Progenitor cell of endocrine pancreas (in vitro differentiated cells): ENCODE measurements around the gene FKBP9. TPM values are rescaled to one million over a fixed set of nuclear protein-coding genes. Genes with fewer than 3 reads are reported as not detected.

Experiments
- DNase-seq: peaks from one replicate; pipeline ENCODE4 v3.0.0; 2021; ENCODE audit warnings: low spot score; ENCODE audit not compliant: unreplicated experiment
- H3K27ac Mint-ChIP-seq: 2 replicates; pipeline ENCODE4 v1.8.0; 2021; ENCODE audit warnings: mild to moderate bottlenecking, moderate library complexity, mixed read lengths
- H3K27me3 Mint-ChIP-seq: 2 replicates; pipeline ENCODE4 v1.8.0; 2021; ENCODE audit warnings: mixed read lengths
- H3K36me3 Mint-ChIP-seq: 2 replicates; pipeline ENCODE4 v1.8.0; 2022; ENCODE audit warnings: mixed read lengths; ENCODE audit not compliant: insufficient read depth
- H3K4me1 Mint-ChIP-seq: 2 replicates; pipeline ENCODE4 v1.8.0; 2021; ENCODE audit warnings: low read depth, mixed read lengths
- H3K4me3 Mint-ChIP-seq: 2 replicates; pipeline ENCODE4 v1.8.0; 2021; ENCODE audit warnings: low read depth, mild to moderate bottlenecking, moderate library complexity, mixed read lengths
- H3K9me3 Mint-ChIP-seq: 2 replicates; pipeline ENCODE4 v1.8.0; 2021; ENCODE audit warnings: low read depth, mixed read lengths
- total RNA-seq: library from RNA; stranded (reverse); gene quantifications from 2 replicates; pipeline ENCODE4 v1.2.1, GENCODE V29; 2021
- TF ChIP-seq, protein P1 (sequence below): fragments of 200-600 bp; sonication (generic); IDR thresholded peaks from one replicate; pipeline ENCODE4 v1.5.0; 2021; ENCODE audit warnings: antibody characterized with exemption, mild to moderate bottlenecking; ENCODE audit not compliant: unreplicated experiment

The FKBP9 gene
- total RNA-seq, 1 donor from 2014 or later, result 86.4 TPM

DNA sequence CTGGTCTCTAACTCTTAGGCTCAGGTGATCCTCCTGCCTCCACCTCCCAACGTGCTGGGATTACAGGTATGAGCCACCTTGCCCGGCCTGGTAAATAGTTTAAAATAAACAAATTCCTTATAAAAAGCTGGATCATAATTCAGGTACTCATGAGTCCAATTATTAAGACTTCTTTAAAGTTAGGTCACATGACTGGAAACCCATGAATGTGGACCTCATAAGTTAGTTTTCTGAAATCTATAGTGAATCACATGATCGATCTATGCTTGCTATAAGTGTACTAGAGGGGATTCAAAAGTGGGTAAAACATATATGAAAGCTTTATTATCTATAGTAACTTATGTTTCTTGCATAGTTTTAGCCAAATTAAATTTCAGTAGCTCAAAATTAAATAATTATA is 91.0 kb downstream of the FKBP9 start:
- Mint-ChIP-seq H3K4me1 (peaks cover 34% of the 10 kb centered on the region), H3K9me3 (no peaks in the 10 kb centered on the region), H3K36me3 (no peaks in the 10 kb centered on the region), H3K27me3 (no peaks in the 10 kb centered on the region), H3K4me3 (no peak overlapping the region), H3K27ac (no peak overlapping the region)
- DNase-seq, result no peak
- TF ChIP-seq, protein P1, sequence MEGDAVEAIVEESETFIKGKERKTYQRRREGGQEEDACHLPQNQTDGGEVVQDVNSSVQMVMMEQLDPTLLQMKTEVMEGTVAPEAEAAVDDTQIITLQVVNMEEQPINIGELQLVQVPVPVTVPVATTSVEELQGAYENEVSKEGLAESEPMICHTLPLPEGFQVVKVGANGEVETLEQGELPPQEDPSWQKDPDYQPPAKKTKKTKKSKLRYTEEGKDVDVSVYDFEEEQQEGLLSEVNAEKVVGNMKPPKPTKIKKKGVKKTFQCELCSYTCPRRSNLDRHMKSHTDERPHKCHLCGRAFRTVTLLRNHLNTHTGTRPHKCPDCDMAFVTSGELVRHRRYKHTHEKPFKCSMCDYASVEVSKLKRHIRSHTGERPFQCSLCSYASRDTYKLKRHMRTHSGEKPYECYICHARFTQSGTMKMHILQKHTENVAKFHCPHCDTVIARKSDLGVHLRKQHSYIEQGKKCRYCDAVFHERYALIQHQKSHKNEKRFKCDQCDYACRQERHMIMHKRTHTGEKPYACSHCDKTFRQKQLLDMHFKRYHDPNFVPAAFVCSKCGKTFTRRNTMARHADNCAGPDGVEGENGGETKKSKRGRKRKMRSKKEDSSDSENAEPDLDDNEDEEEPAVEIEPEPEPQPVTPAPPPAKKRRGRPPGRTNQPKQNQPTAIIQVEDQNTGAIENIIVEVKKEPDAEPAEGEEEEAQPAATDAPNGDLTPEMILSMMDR, result no peak

DNA sequence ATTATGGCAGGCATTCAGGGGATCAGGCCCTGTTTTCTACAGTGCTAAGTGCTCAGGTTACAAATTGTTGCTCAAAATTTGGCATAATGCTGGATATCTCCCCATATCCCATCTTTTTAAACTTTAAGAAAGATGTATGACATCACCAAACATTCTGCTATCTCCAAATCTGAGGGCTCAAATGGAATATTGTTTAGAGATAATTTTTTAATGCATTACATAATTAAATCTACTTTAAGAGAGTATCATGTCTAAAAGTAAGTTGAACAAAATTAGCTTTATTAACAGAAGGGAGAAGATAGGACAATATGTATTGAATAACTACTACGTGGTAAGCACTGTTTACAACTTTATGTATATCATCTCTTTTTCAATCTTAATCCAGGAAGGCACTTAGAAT is 91.5 kb downstream of the FKBP9 start:
- H3K27ac Mint-ChIP-seq, result no peak overlapping the region
- H3K4me1 Mint-ChIP-seq, result peaks cover 30% of the 10 kb centered on the region
- H3K27me3 Mint-ChIP-seq, result no peaks in the 10 kb centered on the region
- TF ChIP-seq, protein P1, result no peak
- DNase-seq, result no peak
- no peaks in the 10 kb centered on the region for H3K9me3 Mint-ChIP-seq
- no peak overlapping the region for H3K4me3 Mint-ChIP-seq
- H3K36me3 Mint-ChIP-seq, result no peaks in the 10 kb centered on the region

DNA sequence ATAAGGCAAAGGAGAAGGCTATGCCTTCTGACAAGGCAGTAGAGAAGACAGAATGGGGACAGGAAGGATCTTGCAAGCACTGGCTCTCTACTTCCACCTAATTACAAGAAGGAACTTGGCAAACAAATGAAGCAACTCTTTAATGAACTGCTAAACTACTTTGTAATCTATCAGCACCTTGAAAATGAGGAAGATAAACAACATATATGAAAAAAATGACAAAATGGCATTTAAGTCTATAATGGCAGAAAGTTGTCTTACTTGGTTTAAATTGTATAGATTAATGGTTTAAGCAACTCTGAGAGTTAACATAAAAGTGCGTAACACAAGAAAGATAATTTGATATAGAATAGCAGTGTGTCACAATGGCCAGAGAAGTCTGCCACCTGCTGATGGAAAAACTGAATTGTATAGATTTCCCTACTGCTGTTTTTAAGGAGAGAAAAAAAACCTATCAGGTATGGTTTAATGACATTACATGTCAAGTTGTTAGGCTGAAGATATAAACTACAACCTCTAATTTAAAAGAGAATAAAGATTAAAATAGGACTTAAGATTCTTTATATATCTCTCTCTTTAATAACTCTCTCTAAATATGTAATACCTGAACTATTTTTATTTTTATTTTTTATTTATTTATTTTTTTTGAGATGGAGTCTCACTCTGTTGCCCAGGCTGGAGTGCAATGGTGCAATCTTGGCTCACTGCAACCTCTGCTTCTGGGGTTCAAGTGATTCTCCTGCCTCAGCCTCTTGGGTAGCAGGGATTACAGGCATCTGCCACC is 93.5 kb downstream of the FKBP9 start:
- H3K27ac Mint-ChIP-seq, result peak overlapping the region; percentile 70
- H3K9me3 Mint-ChIP-seq, result no peaks in the 10 kb centered on the region
- TF ChIP-seq, protein P1, result peak; percentile 77

DNA sequence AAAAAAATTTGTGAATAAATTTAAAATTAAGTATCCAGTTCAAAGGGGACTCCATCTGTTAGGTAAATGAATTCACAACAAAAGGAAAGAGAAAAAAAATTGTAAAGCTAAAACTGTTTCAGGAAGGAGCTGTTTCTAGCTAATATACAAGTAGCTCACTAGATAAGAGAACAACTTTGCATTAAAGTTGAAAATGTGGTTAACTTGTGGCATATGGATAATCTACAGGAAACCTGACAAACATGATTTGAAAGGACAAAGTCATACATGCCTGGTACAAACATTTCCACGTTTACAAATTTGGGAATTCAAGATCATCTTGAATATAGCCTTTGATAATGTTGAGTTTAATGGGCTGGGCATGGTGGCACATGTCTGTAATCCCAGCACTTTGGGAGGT is 96.5 kb downstream of the FKBP9 start:
- Mint-ChIP-seq H3K9me3 (no peaks in the 10 kb centered on the region), H3K4me1 (peaks cover 17% of the 10 kb centered on the region), H3K36me3 (peaks cover 2% of the 10 kb centered on the region), H3K4me3 (no peak overlapping the region), H3K27ac (no peak overlapping the region), H3K27me3 (no peaks in the 10 kb centered on the region)
- DNase-seq, result no peak
- TF ChIP-seq, protein P1, result no peak

More for the DNA sequence above, 93.5 kb downstream of the FKBP9 start:
- no peak for DNase-seq
- peaks cover 15% of the 10 kb centered on the region for H3K4me1 Mint-ChIP-seq
- no peaks in the 10 kb centered on the region for H3K36me3 Mint-ChIP-seq
- no peak overlapping the region for H3K4me3 Mint-ChIP-seq
- H3K27me3 Mint-ChIP-seq, result no peaks in the 10 kb centered on the region

DNA sequence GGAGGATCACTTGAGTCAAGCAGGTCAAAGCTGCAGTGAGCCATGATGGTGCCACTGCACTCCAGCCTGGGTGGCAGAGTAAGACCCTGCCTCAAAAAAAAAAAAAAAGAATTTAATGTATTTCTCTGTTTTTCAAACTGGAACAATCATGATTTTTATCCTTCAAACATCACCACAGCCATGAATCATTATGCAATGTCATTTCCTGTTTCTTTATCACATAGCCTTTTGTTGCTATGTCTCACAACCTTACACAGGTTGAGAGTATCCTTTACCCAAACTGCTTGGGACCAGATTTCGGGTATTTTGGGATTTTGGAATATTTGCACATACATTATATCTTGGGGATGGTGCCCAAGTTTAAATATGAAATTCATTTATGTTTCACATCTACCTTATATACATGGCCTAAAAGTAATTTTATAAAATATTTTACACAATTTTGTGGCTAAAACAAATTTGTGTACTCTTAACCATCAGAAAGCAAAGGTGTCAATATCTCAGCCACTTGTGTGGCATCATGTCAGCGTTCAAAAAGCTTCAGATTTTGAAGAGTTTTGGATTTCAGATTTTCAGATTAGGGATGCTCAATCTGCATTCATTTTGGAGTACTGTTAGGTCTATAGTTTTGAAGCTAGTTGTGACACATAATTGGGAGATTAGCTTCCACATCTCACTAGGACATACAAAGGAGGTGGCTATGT is 97.2 kb downstream of the FKBP9 start:
- H3K36me3 Mint-ChIP-seq, result peaks cover 4% of the 10 kb centered on the region
- no peak overlapping the region for H3K27ac Mint-ChIP-seq
- H3K27me3 Mint-ChIP-seq, result no peaks in the 10 kb centered on the region
- H3K4me1 Mint-ChIP-seq, result peaks cover 17% of the 10 kb centered on the region
- TF ChIP-seq, protein P1, result no peak
- no peak for DNase-seq
- H3K4me3 Mint-ChIP-seq, result no peak overlapping the region
- no peaks in the 10 kb centered on the region for H3K9me3 Mint-ChIP-seq
